Calu3 (cell line): Measurements from ENCODE around the gene TMEM221. TPM values are rescaled to one million over a fixed set of nuclear protein-coding genes. Genes with fewer than 3 reads are reported as not detected.

Source experiments
- Bru-seq: library from RNA; stranded (reverse); fragments of 400-500 nt; gene quantifications from one replicate; lab custom pipeline; 2021; lab: Mats Ljungman, UMichigan
- BruChase-seq, 2 experiments: library from RNA; stranded (reverse); fragments of 400-500 nt; gene quantifications; one replicate each; lab custom pipeline; 2021; lab: Mats Ljungman, UMichigan
- BruUV-seq: library from RNA; stranded (reverse); fragments of 400-500 nt; replicated peaks from 2 replicates; lab custom pipeline; 2021; lab: Mats Ljungman, UMichigan
- CTCF ChIA-PET: fragments of 300-600 bp; sonication (Branson Sonifier 250); formaldehyde crosslinking; loops from one replicate; lab custom pipeline; 2022; ENCODE audit warnings: antibody characterized with exemption; lab: Charles Lee
- DNase-seq: peaks from one replicate; pipeline ENCODE4 v3.0.0; 2022
- H3K27ac Mint-ChIP-seq: one replicate; pipeline ENCODE4 v1.8.0; 2022; ENCODE audit warnings: mixed read lengths; ENCODE audit not compliant: unreplicated experiment
- H3K27me3 Mint-ChIP-seq: one replicate; pipeline ENCODE4 v1.8.0; 2022; ENCODE audit warnings: mixed read lengths; ENCODE audit not compliant: unreplicated experiment
- H3K36me3 Mint-ChIP-seq: one replicate; pipeline ENCODE4 v1.8.0; 2022; ENCODE audit warnings: mild to moderate bottlenecking, moderate library complexity, mixed read lengths; ENCODE audit not compliant: insufficient read depth, unreplicated experiment
- H3K4me1 Mint-ChIP-seq: one replicate; pipeline ENCODE4 v1.8.0; 2022; ENCODE audit warnings: mild to moderate bottlenecking, low read depth, mixed read lengths; ENCODE audit not compliant: unreplicated experiment
- H3K4me3 Mint-ChIP-seq: one replicate; pipeline ENCODE4 v1.8.0; 2022; ENCODE audit warnings: mild to moderate bottlenecking, low read depth, moderate library complexity, mixed read lengths; ENCODE audit not compliant: unreplicated experiment
- H3K9me3 Mint-ChIP-seq: one replicate; pipeline ENCODE4 v1.8.0; 2022; ENCODE audit warnings: low read depth, mixed read lengths; ENCODE audit not compliant: unreplicated experiment
- CTCF ChIP-seq: fragments of 200-600 bp; IDR thresholded peaks from one replicate; pipeline ENCODE4 v1.8.0; 2022; ENCODE audit warnings: antibody characterized with exemption; ENCODE audit not compliant: unreplicated experiment
- intact Hi-C: fragments of 100-400 bp; cut with micrococcal nuclease; formaldehyde crosslinking; loops from one replicate; pipeline ENCODE4 v1.10.0; 2022; ENCODE audit not compliant: unreplicated experiment
- long read RNA-seq: library from polyadenylated mRNA; stranded (forward); transcript quantifications from one replicate; pipeline ENCODE4 v2.0.0, GENCODE V29; 2022
- total RNA-seq: library from RNA; stranded (reverse); gene quantifications from 2 replicates; pipeline ENCODE4 v1.2.3, GENCODE V29; 2022

TMEM221 gene
- total RNA-seq (0.32 and 0.59 TPM in 2 replicates), Bru-seq, nascent RNA (not detected), BruChase-seq, experiment 1, labeled RNA remaining after a 6-hour chase (percentile 18 among the genes with signal in this experiment), BruChase-seq, experiment 2, labeled RNA remaining after a 2-hour chase (not detected)
- long read RNA-seq, partial matches to known transcripts, result 0 of 1 reads
- long read RNA-seq, other reads (novel, unspliced or antisense), result 1 of 1 reads

GRCh38 chr19:17448131-17448967, at the start of gene TMEM221:
TSS of gene TMEM221 (minus strand) at chr19:17448668. CDS start at chr19:17448462, 206 bp downstream.
- DNase-seq, result peak; percentile 65
- H3K9me3 Mint-ChIP-seq, result no peaks in the 10 kb centered on the region
- H3K27me3 Mint-ChIP-seq, result no peaks in the 10 kb centered on the region
- CTCF ChIA-PET, result interaction anchor here (0.8 kb wide), 2 partner anchors 23 to 36 kb away, joined by 4 read pairs; no protein-coding TSS in a partner anchor
- no peaks in the 10 kb centered on the region for H3K36me3 Mint-ChIP-seq
- H3K4me1 Mint-ChIP-seq, result no peaks in the 10 kb centered on the region
- no peak within 1 kb of the TSS for H3K27ac Mint-ChIP-seq
- H3K4me3 Mint-ChIP-seq, result peak within 1 kb of the TSS; percentile 47
- intact Hi-C loops, result no loop called here
- TF ChIP-seq CTCF, result peak; percentile 21
- BruUV-seq, result no TSS peak

- H3K4me1 Mint-ChIP-seq, result peaks cover 9% of the 10 kb centered on the region
- no peak overlapping the region for H3K4me3 Mint-ChIP-seq
- no peak overlapping the region for H3K27ac Mint-ChIP-seq
- TF ChIP-seq CTCF, result no peak
- DNase-seq, result no peak
- peaks cover 35% of the 10 kb centered on the region for H3K36me3 Mint-ChIP-seq
- BruUV-seq, result no TSS peak
- intact Hi-C loops, result no loop called here
- CTCF ChIA-PET, result interaction anchor here (1.2 to 1.6 kb wide), 2 partner anchors 21 to 22 kb away, joined by 4 to 6 read pairs; no protein-coding TSS in a partner anchor
- no peaks in the 10 kb centered on the region for H3K27me3 Mint-ChIP-seq
- H3K9me3 Mint-ChIP-seq, result no peaks in the 10 kb centered on the region
Observed at GRCh38 chr19:17497149-17497798, 48.8 kb upstream of the TMEM221 start.

GRCh38 chr19:17496337-17496997, 48.0 kb upstream of the TMEM221 start:
- peak; percentile 75 for DNase-seq
- Mint-ChIP-seq H3K9me3 (no peaks in the 10 kb centered on the region), H3K36me3 (peaks cover 42% of the 10 kb centered on the region), H3K27ac (no peak overlapping the region), H3K4me3 (no peak overlapping the region), H3K4me1 (peaks cover 9% of the 10 kb centered on the region), H3K27me3 (no peaks in the 10 kb centered on the region)
- CTCF ChIA-PET, result interaction anchor here (0.8 to 1.7 kb wide), 4 partner anchors 21 to 270 kb away, joined by 3 to 11 read pairs (median 5); no protein-coding TSS in a partner anchor
- no TSS peak for BruUV-seq
- intact Hi-C loops, result no loop called here
- TF ChIP-seq CTCF, result peak; percentile 76
